ENCODE results near the gene ABHD11. TPM values are rescaled to one million over a fixed set of nuclear protein-coding genes. Genes with fewer than 3 reads are reported as not detected.

Gene ABHD11
- total and polyA plus RNA-seq, 2 of the 4 experiments (the other 2 are of a cell fraction): 13.4 to 19.9 TPM

- TF ChIP-seq MAFK (IDR thresholded peaks at IDR 0.05; ENCODE audit: low read depth, low read length) (no peak), CEBPB (IDR thresholded peaks at IDR 0.05; ENCODE audit: low read depth, low read length) (no peak), MXI1 (IDR thresholded peaks at IDR 0.05; ENCODE audit: borderline replicate concordance, low read depth, low read length) (no peak), BHLHE40 (IDR thresholded peaks at IDR 0.05; ENCODE audit: low read depth, low read length) (no peak), RCOR1 (IDR thresholded peaks at IDR 0.05; ENCODE audit: insufficient replicate concordance, low read length) (no peak), POLR2A (IDR thresholded peaks at IDR 0.05; ENCODE audit: low read depth, low read length) (no peak), RAD21 (IDR thresholded peaks at IDR 0.05; ENCODE audit: low read length) (no peak), CHD1 (IDR thresholded peaks at IDR 0.05; ENCODE audit: low read depth, low read length) (no peak), ELK1 (IDR thresholded peaks at IDR 0.05; ENCODE audit: borderline replicate concordance, low read depth, low read length) (no peak), FOS (IDR thresholded peaks at IDR 0.05; ENCODE audit: low read depth, low read length) (no peak), SMC3 (IDR thresholded peaks at IDR 0.05; ENCODE audit: low read depth, low read length) (no peak), MAZ (IDR thresholded peaks at IDR 0.05; ENCODE audit: borderline replicate concordance, low read depth, low read length) (no peak), NFE2L2 (IDR thresholded peaks at IDR 0.05; ENCODE audit: low read depth, low read length) (no peak)
- TF ChIP-seq, protein P1, sequence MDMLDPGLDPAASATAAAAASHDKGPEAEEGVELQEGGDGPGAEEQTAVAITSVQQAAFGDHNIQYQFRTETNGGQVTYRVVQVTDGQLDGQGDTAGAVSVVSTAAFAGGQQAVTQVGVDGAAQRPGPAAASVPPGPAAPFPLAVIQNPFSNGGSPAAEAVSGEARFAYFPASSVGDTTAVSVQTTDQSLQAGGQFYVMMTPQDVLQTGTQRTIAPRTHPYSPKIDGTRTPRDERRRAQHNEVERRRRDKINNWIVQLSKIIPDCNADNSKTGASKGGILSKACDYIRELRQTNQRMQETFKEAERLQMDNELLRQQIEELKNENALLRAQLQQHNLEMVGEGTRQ (IDR thresholded peaks at IDR 0.05; ENCODE audit: low read depth, low read length): no peak
- TF ChIP-seq, protein P2, sequence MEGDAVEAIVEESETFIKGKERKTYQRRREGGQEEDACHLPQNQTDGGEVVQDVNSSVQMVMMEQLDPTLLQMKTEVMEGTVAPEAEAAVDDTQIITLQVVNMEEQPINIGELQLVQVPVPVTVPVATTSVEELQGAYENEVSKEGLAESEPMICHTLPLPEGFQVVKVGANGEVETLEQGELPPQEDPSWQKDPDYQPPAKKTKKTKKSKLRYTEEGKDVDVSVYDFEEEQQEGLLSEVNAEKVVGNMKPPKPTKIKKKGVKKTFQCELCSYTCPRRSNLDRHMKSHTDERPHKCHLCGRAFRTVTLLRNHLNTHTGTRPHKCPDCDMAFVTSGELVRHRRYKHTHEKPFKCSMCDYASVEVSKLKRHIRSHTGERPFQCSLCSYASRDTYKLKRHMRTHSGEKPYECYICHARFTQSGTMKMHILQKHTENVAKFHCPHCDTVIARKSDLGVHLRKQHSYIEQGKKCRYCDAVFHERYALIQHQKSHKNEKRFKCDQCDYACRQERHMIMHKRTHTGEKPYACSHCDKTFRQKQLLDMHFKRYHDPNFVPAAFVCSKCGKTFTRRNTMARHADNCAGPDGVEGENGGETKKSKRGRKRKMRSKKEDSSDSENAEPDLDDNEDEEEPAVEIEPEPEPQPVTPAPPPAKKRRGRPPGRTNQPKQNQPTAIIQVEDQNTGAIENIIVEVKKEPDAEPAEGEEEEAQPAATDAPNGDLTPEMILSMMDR (conservative IDR thresholded peaks at IDR 0.05; ENCODE audit: low read depth, low read length): no peak
- ATAC-seq (ENCODE audit: low read depth) (no peak), DNase-seq (no peak)
- H2BK5ac ChIP-seq (ENCODE audit: low read depth, low read length, poor library complexity, severe bottlenecking): no peak overlapping the region
- H3K56ac ChIP-seq (ENCODE audit: extremely low read depth, insufficient read depth, low read length): no peak overlapping the region
- BruUV-seq (replicated peaks): no TSS peak
- ChIA-PET POLR2A (ENCODE audit: unreplicated experiment) (no interaction called here), CTCF (no interaction called here)
- H3K79me1 ChIP-seq (ENCODE audit: low read depth in 1 of 2, low read length in 2 of 2): no peaks in the 10 kb centered on the region
- in situ Hi-C loops (cut with MboI; ENCODE audit: low sequenced_read_pairs): no loop called here
- H3K4me1 ChIP-seq (ENCODE audit: control insufficient read depth, insufficient read depth, low read length): no peaks in the 10 kb centered on the region
- intact Hi-C loops (cut with micrococcal nuclease): no loop called here
- no peak overlapping the region for H3K4ac ChIP-seq (ENCODE audit: low read depth, low read length)
- H2AK5ac ChIP-seq (ENCODE audit: low read depth, low read length): no peak overlapping the region
- no peak overlapping the region for H2AFZ ChIP-seq (replicated peaks; ENCODE audit: low read length, poor library complexity)
- no peaks in the 10 kb centered on the region for H3K27me3 ChIP-seq (ENCODE audit: control insufficient read depth, insufficient read depth, low read length)
- H3K14ac ChIP-seq (replicated peaks; ENCODE audit: low read depth, low read length): no peak overlapping the region
- no peak overlapping the region for H4K8ac ChIP-seq (ENCODE audit: low read depth in 2 of 2, low read length in 2 of 2)
- dilution Hi-C loops (cut with HindIII; ENCODE audit: low sequenced_read_pairs, unreplicated experiment): no loop called here
- H3K36me3 ChIP-seq (ENCODE audit: control insufficient read depth, insufficient read depth, low read length): no peaks in the 10 kb centered on the region
- no CpG with 5 or more reads among the region's 1 CpG for WGBS, 2 experiments (ENCODE audit: extremely low coverage in 2 of 2, insufficient read length in 1 of 2)
- H2BK120ac ChIP-seq (ENCODE audit: low read depth, low read length): no peak overlapping the region
- H2AK9ac ChIP-seq (replicated peaks; ENCODE audit: low read depth, low read length, poor library complexity): no peak overlapping the region
- H2BK20ac ChIP-seq (ENCODE audit: low read depth, low read length): no peak overlapping the region
- H3K9ac ChIP-seq (ENCODE audit: low read depth, low read length): no peak overlapping the region
- no peak overlapping the region for H4K91ac ChIP-seq (ENCODE audit: insufficient read depth, low read depth, low read length)
- H3K23ac ChIP-seq (ENCODE audit: low read depth, low read length): no peak overlapping the region
- no peak overlapping the region for H4K5ac ChIP-seq (ENCODE audit: low read depth, low read length)
- no peak overlapping the region for H3K4me3 ChIP-seq (ENCODE audit: insufficient read depth, low read depth, low read length)
- no peaks in the 10 kb centered on the region for H3K9me1 ChIP-seq (ENCODE audit: insufficient read depth, low read length)
- no peaks in the 10 kb centered on the region for H4K20me1 ChIP-seq (ENCODE audit: insufficient read depth, low read length)
- no peaks in the 10 kb centered on the region for H3K9me3 ChIP-seq (ENCODE audit: control insufficient read depth, insufficient read depth, low read length)
- H3K18ac ChIP-seq (ENCODE audit: low read depth, low read length): no peak overlapping the region
- no peak overlapping the region for H3K27ac ChIP-seq (ENCODE audit: insufficient read depth, low read length)
- H2BK15ac ChIP-seq (ENCODE audit: low read depth, low read length): no peak overlapping the region
- H3K4me2 ChIP-seq (ENCODE audit: low read depth, low read length): no peak overlapping the region
Observed at GRCh38 chr7:73786588-73786987, 48.0 kb upstream of the ABHD11 start.

Data from IMR-90 (cell line).